CD14-positive monocyte (primary cell): ENCODE results near the gene ELF4. TPM values are rescaled to one million over a fixed set of nuclear protein-coding genes. Genes with fewer than 3 reads are reported as not detected.

Experiments used
- DNase-seq, 3 donors: peaks; one replicate each; pipeline ENCODE4 v3.0.0-alpha.2; 2011 to 2022
- H2AFZ ChIP-seq: 2 replicates; pipeline ENCODE4 v1.6.0; 2012; ENCODE audit warnings: mild to moderate bottlenecking, low read depth, low read length, inconsistent platforms; ENCODE audit not compliant: insufficient read depth, poor library complexity, severe bottlenecking
- H3K27ac ChIP-seq, 2 donors: 1 replicate in 1 of 2; 2 replicates in 1 of 2; pipeline ENCODE4 v1.5.1; 2012 to 2013; ENCODE audit warnings: low read length in 2 of 2, control low read depth in 1 of 2, inconsistent platforms in 1 of 2, low read depth in 1 of 2, mild to moderate bottlenecking in 1 of 2
- H3K27me3 ChIP-seq, 2 donors: one replicate each; pipeline versions ENCODE4 v1.6.0 to v1.6.1; 2011 to 2013; ENCODE audit warnings: low read length in 2 of 2; ENCODE audit not compliant: control insufficient read depth in 2 of 2, insufficient read depth in 2 of 2
- H3K36me3 ChIP-seq, 2 donors: replicated peaks in 1 of 2; 1 replicate in 1 of 2; 2 replicates in 1 of 2; pipeline versions ENCODE4 v1.5.1 to v1.6.1; 2012 to 2013; ENCODE audit warnings: low read length in 2 of 2, control low read depth in 1 of 2, inconsistent platforms in 1 of 2, mild to moderate bottlenecking in 1 of 2; ENCODE audit not compliant: insufficient read depth in 2 of 2, control insufficient read depth in 1 of 2
- H3K4me1 ChIP-seq, 2 donors: 1 replicate in 1 of 2; 2 replicates in 1 of 2; pipeline versions ENCODE4 v1.5.1 to v1.6.1; 2012 to 2013; ENCODE audit warnings: low read length in 2 of 2, control low read depth in 1 of 2, inconsistent platforms in 1 of 2, mild to moderate bottlenecking in 1 of 2, moderate library complexity in 1 of 2; ENCODE audit not compliant: insufficient read depth in 2 of 2, control insufficient read depth in 1 of 2
- H3K4me2 ChIP-seq: replicated peaks from 2 replicates; pipeline ENCODE3; 2012; ENCODE audit warnings: low read length, moderate library complexity, mild to moderate bottlenecking; ENCODE audit not compliant: poor library complexity, severe bottlenecking; ENCODE audit errors: extremely low read depth
- H3K4me3 ChIP-seq, 3 experiments: fragments of 200-600 bp in 1 of 3; sonication (generic) in 1 of 3; replicated peaks in 1 of 3; 1 replicate in 2 of 3; 2 replicates in 1 of 3; pipeline ENCODE4 v1.5.1; 2011 to 2013; ENCODE audit warnings: low read length in 3 of 3, mild to moderate bottlenecking in 3 of 3, control low read depth in 2 of 3, low read depth in 2 of 3, inconsistent platforms in 1 of 3, moderate library complexity in 1 of 3
- H3K79me2 ChIP-seq: 2 replicates; pipeline ENCODE4 v1.6.0; 2012; ENCODE audit warnings: mild to moderate bottlenecking, control low read depth, inconsistent platforms, low read length, moderate library complexity; ENCODE audit not compliant: insufficient read depth
- H3K9ac ChIP-seq: 2 replicates; pipeline ENCODE4 v1.6.0; 2017; ENCODE audit warnings: low read length, mild to moderate bottlenecking; ENCODE audit not compliant: insufficient read depth, poor library complexity, severe bottlenecking
- H3K9me3 ChIP-seq, 2 donors: replicated peaks in 1 of 2; 1 replicate in 1 of 2; 2 replicates in 1 of 2; pipeline versions ENCODE4 v1.5.1 to v1.6.1; 2012 to 2013; ENCODE audit warnings: low read length in 2 of 2, control low read depth in 1 of 2; ENCODE audit not compliant: control insufficient read depth in 1 of 2, insufficient read depth in 1 of 2
- H4K20me1 ChIP-seq: 2 replicates; pipeline ENCODE4 v1.6.0; 2012; ENCODE audit warnings: mild to moderate bottlenecking, low read length, control low read depth, moderate library complexity; ENCODE audit not compliant: insufficient read depth
- H3K27ac Mint-ChIP-seq, 7 donors: one replicate each; pipeline ENCODE4 v1.8.0; 2020; ENCODE audit warnings: mild to moderate bottlenecking in 7 of 7, mixed read lengths in 7 of 7, moderate library complexity in 6 of 7, inconsistent platforms in 2 of 7
- H3K27me3 Mint-ChIP-seq, 3 donors: one replicate each; pipeline ENCODE4 v1.8.0; 2021 to 2022; ENCODE audit warnings: low read depth in 3 of 3, mild to moderate bottlenecking in 3 of 3, mixed read lengths in 3 of 3, moderate library complexity in 3 of 3, inconsistent platforms in 1 of 3
- H3K36me3 Mint-ChIP-seq, 2 donors: one replicate each; pipeline ENCODE4 v1.8.0; 2020; ENCODE audit warnings: mixed read lengths in 2 of 2, inconsistent platforms in 1 of 2, mild to moderate bottlenecking in 1 of 2
- H3K4me1 Mint-ChIP-seq: one replicate; pipeline ENCODE4 v1.8.0; 2020; ENCODE audit warnings: mild to moderate bottlenecking, mixed read lengths
- H3K4me3 Mint-ChIP-seq, 2 donors: one replicate each; pipeline ENCODE4 v1.8.0; 2020; ENCODE audit warnings: mild to moderate bottlenecking in 2 of 2, mixed read lengths in 2 of 2, moderate library complexity in 1 of 2
- H3K9me3 Mint-ChIP-seq, 7 donors: one replicate each; pipeline ENCODE4 v1.8.0; 2020 to 2022; ENCODE audit warnings: mixed read lengths in 7 of 7, mild to moderate bottlenecking in 6 of 7, moderate library complexity in 6 of 7, inconsistent platforms in 2 of 7
- WGBS: methylation state at CpG from one replicate; pipeline ENCODE4 v1.1.5; 2013; ENCODE audit warnings: missing lambda C conversion rate; ENCODE audit not compliant: insufficient coverage; 5-methylcytosine and 5-hydroxymethylcytosine counted together
- intact Hi-C, 2 donors: fragments of 100-400 bp; cut with micrococcal nuclease; formaldehyde crosslinking; loops; one replicate each; pipeline versions ENCODE4 v1.15.0 to v1.15.1; 2023
- polyA plus RNA-seq, 3 donors: library from polyadenylated mRNA; depleted of rRNA in 1 of 3; unstranded in 2 of 3; stranded (reverse) in 1 of 3; fragments of 300-500 nt in 2 of 3; fragments of >200 nt in 1 of 3; fragmentation: Illumina TruSeq in 2 of 3; gene quantifications; 1 replicate in 2 of 3; 2 replicates in 1 of 3; pipeline ENCODE4 v1.2.3, GENCODE V29; 2012 to 2021
- TF ChIP-seq, protein P1 (sequence below): fragments of 200-600 bp; IDR thresholded peaks from one replicate; pipeline ENCODE4 v1.8.0; 2022; ENCODE audit warnings: antibody characterized with exemption, mild to moderate bottlenecking

Gene ELF4
- polyA plus RNA-seq, 3 donors: 10.4 to 68.6 (median 20.5) TPM

DNA sequence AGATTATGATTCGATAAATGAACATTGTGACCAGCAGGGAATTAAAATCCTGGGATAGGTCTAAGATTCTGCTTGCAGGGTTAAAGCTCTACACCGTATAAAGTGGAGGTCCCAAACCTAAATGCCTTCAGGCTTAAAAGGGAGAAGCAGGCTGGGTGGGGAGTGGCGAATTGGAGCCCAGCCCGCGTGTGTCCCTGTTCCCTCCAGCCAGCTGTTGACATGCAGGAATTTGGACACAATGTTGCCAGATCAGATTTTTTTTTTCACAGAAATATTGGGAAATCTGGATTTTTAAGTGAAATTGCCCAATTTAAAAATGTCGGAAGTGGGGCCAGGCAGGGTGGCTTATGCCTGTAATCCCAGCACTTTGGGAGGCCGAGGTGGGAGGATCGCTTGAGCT is 60.5 kb downstream of the ELF4 start:
- Histone ChIP-seq H3K9ac (no peak overlapping the region), H2AFZ (no peak overlapping the region), H3K4me1 (no peaks in the 10 kb centered on the region), H3K4me2 (no peak overlapping the region), H3K4me3 (no peak overlapping the region), H3K9me3 (no peaks in the 10 kb centered on the region), H3K27me3 (no peaks in the 10 kb centered on the region), H3K36me3 (peaks cover 66 to 88% of the 10 kb centered on the region in 2 donors), H3K27ac (no peak overlapping the region), H4K20me1 (no peaks in the 10 kb centered on the region), H3K79me2 (no peaks in the 10 kb centered on the region)
- H3K9me3 Mint-ChIP-seq: peaks cover 0 to 3% (median 0%) of the 10 kb centered on the region in 7 donors
- H3K4me3 Mint-ChIP-seq: no peak overlapping the region
- H3K4me1 Mint-ChIP-seq: no peaks in the 10 kb centered on the region
- H3K27me3 Mint-ChIP-seq: peaks cover 0 to 5% (median 0%) of the 10 kb centered on the region in 3 donors
- WGBS: 100% methylated on average over 1 of the region's 8 CpGs
- H3K36me3 Mint-ChIP-seq: peaks cover 49 to 80% of the 10 kb centered on the region in 2 donors
- TF ChIP-seq, protein P1, sequence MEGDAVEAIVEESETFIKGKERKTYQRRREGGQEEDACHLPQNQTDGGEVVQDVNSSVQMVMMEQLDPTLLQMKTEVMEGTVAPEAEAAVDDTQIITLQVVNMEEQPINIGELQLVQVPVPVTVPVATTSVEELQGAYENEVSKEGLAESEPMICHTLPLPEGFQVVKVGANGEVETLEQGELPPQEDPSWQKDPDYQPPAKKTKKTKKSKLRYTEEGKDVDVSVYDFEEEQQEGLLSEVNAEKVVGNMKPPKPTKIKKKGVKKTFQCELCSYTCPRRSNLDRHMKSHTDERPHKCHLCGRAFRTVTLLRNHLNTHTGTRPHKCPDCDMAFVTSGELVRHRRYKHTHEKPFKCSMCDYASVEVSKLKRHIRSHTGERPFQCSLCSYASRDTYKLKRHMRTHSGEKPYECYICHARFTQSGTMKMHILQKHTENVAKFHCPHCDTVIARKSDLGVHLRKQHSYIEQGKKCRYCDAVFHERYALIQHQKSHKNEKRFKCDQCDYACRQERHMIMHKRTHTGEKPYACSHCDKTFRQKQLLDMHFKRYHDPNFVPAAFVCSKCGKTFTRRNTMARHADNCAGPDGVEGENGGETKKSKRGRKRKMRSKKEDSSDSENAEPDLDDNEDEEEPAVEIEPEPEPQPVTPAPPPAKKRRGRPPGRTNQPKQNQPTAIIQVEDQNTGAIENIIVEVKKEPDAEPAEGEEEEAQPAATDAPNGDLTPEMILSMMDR: no peak
- no peak overlapping the region for H3K27ac Mint-ChIP-seq
- no peak for DNase-seq
- intact Hi-C loops: no loop called here

GRCh38 chrX:130048686-130049222 is 61.5 kb downstream of the ELF4 start:
- Mint-ChIP-seq H3K4me1 (no peaks in the 10 kb centered on the region), H3K27me3 (peaks cover 0 to 3% (median 0%) of the 10 kb centered on the region in 3 donors), H3K27ac (peak overlapping the region in 1 of 7 donors; percentile 55), H3K36me3 (peaks cover 47 to 81% of the 10 kb centered on the region in 2 donors), H3K4me3 (no peak overlapping the region), H3K9me3 (peaks cover 0 to 3% (median 0%) of the 10 kb centered on the region in 7 donors)
- Histone ChIP-seq H3K27ac (no peak overlapping the region), H3K4me2 (no peak overlapping the region), H3K9me3 (no peaks in the 10 kb centered on the region), H3K4me3 (no peak overlapping the region), H3K36me3 (peaks cover 61 to 91% of the 10 kb centered on the region in 2 donors), H3K27me3 (no peaks in the 10 kb centered on the region), H2AFZ (no peak overlapping the region), H3K9ac (no peak overlapping the region), H4K20me1 (no peaks in the 10 kb centered on the region), H3K4me1 (no peaks in the 10 kb centered on the region), H3K79me2 (no peaks in the 10 kb centered on the region)
- DNase-seq: no peak
- TF ChIP-seq, protein P1: no peak
- intact Hi-C loops: no loop called here
- WGBS: no CpG with 5 or more reads among the region's 4 CpGs
